HG02763 (cell line): ENCODE measurements around the gene GPC3.

Source experiments
- ATAC-seq: cut with Tn5 transposase; IDR thresholded peaks from one replicate; pipeline ENCODE4 v1.9.1; 2021; ENCODE audit warnings: mild to moderate bottlenecking, moderate library complexity; ENCODE audit not compliant: unreplicated experiment

Gene GPC3

DNA sequence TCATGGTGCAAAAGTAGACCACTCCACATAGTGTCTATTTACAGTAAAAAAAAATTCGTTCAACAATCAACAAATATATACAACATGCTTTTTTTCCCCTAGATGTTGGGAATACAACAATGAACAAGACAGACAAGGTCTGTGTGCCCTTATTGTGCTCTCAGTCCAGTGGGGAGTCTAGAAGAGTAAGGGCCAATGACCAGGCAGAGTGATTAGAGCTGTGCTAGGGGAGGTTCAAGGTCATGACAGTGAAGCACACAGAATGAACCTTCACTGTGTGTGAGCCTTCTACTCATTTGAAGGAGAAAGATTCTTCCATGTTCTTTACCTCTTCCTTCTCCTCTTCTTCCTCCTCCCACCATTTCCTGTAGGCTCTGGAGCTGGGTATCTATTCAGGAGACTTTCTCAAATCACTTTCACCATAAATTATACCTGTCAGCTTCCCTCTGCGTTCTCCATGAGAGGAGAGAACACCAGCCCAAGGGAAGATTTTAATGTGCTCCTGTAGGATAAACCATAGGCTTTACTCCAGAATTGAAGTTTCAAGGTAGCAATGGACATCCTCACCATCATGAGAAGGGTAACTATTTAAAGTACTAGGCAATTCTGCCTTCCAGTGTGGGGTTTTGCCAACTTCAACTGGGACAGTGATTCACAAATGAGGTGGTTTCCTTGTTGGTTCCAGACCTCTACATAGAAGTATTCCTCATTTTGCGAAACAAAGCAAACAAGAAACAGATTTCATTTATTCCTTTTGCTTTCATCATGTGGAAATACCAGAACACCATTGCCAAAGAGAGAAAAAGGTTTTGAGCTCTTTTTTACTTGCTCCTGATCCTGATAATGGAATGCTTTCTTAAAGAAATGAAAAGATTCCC, 323.2 kb downstream of the GPC3 start:
- ATAC-seq: no peak

DNA sequence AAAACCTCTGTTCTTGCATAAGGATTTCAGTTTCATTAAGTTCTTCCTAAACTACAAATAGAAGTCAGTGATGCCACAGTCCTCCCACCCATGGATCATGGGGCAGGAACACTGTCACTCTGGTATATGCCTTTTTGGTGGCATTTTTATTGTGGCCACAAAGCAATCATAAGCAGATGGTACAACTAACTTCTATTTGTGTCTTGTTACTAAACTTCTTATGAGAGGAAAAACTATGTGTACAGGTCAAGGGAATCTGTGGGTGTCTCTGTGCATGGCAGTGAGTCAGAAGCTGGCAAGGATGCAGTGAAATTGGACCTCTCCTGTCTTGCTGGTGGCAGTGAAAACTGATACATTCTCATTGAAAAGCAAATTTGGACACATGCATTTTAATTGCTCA, 325.1 kb downstream of the GPC3 start:
- no peak for ATAC-seq

DNA sequence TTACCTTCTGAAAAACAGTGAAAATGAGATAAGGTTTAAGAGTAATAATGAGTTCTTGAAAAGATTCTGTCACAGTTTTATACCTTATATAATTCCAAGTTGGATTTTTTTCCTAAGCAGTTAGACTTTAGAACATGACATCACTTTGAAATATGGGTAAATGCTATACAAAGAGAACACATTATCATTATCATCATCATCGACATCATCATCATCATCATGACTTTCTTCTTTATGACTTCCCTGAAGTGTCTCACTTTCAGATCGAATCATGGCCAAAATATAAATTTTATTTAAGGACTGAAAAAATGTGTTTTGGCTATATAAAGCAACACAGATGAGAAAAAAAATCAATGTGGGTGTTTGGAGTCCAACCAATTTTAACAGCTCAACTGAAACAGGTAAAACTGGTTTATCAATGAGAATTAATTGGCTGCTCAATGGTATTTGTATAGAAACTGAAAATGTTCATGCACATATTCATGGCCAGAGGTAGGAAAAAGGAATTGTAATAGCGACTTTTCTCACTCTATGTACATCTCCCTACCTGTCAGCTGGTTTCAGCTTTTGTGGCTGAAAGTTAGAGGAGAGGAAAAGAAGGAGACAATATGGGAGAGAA, 327.0 kb downstream of the GPC3 start:
- ATAC-seq: no peak

DNA sequence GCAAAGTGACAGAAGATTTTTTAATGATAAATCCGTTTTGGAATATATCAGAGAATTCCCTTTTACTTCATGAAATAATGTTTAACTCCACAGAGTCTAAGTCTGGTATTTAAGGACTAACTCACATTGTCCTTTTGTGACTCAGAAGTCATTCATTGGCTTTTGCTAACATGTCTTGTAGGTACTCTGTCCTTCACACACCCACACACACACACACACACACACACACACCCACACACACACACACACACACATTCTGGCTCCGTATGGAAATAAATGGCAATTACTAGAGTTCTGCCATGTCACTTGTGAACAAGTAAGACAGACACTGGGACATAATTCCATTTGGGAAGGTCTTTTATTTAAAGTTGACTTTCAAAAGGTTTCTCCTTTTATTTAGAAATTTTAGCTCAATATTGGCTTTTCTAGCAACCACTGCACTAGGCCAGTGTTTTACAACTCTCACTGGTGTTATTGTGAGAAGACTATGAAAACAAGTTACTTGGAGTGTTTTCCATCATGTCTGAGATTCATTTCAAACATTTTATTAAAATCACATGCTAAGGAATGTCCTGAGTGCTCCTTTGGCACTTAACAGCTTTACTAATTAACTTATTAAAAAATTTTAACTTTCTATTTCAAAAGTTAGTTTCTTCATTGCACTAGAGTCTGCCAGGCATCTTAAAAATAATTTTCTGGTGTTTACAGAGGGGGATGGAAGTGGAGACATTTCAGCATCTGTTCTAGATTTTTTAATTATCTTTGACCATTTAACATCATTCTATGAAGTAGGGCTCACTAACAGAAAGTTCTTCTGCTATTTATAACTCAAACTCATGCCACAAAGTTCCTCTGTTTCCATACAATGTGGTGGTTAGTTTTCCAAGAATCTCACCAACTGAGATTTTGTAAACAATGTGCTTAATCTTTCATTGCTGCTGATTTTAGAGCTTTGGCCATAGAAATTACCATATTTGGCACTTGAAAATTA, 329.8 kb downstream of the GPC3 start:
- no peak for ATAC-seq

DNA sequence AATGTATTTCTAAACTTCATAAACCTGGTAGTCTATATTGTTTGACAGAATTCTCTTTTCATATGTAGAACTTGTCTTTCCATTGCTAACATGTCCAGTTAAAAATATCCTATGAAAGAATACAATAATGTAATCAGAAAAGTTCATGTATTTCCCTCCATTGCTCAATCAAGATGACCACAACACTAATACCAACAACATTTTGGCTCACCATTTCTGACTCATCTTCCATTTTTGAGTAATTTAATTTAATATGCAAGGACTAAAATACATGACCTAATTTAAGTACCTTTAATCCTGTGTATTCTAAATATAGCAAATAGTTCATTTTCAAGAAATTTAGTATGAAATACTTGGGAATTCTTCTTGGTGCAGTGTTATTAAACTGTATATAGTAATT, 330.6 kb downstream of the GPC3 start:
- ATAC-seq: no peak

DNA sequence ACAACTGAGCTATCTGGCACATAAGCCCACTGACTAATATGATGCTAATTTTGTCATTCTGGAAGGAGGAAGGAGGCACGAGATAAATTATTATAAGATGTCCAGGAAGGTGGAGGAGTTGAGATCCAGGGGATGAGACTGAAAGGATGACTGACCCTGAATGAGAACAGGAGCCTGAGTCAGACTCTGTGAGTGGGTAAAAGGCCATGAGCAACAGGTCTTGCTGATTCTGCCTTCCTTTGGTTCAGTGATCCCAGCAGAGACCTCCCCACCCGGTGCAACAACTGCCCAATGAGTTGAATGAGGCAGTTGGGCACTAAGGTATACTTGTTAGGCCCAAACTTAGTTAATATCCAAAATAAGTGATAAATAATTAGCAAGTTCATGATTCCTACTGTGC, 332.0 kb downstream of the GPC3 start:
- no peak for ATAC-seq

DNA sequence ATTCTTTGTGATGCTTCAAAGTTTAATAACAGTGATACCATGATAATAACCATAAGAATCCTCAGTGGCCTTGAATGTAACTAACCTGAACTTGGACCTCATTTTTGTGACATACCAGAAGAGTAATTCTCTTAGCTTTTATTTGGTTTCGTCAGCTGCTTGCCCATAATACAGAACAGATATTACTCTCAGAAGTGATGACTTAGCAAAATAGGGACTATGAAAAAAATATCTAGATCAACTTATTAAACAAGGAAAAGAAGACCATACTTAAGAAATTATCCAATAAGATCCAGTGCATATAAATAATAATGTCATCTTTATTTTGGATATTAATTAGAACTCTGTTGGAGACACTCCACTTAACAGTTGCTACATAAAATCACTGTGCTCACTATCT, 333.2 kb downstream of the GPC3 start:
- ATAC-seq: no peak

DNA sequence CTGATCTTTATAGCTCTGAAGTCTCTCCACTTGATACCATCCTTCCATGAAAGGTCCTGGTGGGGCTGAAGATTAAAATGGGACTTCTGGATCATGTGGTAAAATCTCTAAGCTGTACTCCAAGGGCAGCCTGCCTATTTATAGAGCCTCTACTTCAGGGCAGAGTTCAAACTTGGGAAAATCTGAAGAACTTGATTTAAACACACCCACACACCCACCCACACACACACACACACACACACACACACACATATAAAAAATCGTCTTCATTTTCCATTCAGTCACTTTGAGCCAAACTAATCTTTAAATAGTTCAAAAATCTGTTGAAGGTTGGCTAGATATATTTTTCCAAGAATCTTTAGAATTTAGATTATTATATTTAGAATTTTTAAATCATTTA, 335.2 kb downstream of the GPC3 start:
- no peak for ATAC-seq

DNA sequence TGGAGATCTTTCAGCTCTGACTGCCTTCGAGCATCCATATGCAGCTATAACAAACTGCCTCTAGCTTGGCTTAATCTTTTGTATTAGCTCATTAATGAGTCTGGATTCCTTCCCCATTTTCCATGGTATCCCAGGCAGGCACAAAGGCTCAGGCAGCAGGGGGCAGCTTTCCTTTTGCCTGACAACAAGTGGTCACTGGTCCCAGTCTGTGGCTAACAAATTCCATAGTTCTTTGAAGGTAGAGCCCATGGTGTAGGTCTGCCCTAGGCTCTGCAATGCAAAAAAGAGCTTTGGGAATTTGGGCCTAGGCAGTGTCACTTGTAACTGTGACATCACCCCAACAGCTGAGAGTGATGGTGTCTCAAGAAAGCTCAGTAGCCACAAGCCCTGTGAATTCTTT, 335.7 kb downstream of the GPC3 start:
- ATAC-seq: no peak

DNA sequence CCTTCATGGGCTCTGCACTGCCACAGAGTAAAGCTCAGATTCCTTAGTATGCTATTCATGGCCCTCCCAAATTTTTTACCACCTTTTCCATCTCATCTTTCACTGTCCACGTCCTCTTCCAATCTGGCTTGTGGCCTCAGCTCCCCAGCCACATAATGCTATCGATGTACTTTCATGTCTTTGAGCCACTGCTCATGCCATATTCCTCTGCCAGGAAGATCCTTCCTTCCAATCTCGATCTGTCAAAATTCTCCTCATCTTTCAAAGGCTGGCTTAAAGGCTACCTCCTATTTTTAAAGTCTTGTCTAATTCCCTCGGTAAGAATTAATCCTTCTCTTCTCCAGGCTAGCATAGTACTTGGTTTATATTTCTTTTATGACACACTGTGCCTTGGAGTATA, 336.8 kb downstream of the GPC3 start:
- no peak for ATAC-seq

DNA sequence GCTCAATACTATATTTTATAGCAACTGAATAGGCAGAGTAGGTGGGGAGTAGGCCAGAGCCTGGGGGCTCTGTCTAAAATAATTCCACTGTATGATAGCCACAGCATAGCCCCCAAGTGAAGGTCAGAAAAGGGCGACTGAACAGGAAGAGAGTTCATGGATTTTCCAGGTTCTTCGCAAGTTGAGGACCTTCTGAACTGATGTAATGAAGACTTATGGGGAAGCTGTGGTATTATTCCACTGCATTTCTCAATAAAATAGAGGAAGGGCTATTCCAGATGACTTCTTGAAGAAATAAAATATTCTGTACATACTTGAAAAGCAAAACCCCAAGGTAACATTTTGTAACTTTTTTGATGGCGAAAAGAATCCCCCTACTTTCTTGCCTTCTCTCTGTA, 338.7 kb downstream of the GPC3 start:
- ATAC-seq: no peak

DNA sequence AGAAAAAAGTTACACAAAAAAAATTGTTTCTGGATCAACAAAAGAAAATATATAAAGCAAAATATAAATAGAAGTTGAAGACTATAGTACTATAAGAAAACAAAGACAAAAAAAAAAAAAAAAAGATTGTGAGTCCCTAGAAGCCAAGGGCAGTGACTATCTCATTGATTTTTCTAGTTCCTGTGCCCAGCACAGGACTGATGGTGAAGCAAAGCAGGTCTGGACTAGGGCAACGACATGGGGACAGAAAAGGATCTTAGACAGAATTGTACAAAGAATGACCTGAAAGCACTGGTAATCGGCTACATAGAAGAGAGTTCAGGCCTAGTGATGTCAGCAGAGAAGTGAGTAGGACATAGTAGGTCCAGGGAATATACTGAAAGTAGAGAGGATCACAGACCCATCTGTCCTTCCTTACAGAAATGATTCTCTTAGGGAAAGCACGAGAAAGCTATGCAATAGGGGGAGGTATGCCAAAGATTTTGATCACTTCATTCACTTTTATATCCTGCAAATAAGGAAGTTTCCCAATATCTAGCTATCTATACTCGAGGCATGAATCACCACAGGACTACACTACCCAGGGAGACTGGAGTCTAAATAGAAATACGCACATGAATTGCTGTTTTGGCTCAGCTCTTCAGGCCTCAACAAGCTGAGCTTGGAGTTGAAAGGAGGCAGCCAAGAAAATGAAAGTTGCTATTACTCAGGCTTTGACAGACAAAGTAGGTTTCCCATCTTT, 339.2 kb downstream of the GPC3 start:
- no peak for ATAC-seq

DNA sequence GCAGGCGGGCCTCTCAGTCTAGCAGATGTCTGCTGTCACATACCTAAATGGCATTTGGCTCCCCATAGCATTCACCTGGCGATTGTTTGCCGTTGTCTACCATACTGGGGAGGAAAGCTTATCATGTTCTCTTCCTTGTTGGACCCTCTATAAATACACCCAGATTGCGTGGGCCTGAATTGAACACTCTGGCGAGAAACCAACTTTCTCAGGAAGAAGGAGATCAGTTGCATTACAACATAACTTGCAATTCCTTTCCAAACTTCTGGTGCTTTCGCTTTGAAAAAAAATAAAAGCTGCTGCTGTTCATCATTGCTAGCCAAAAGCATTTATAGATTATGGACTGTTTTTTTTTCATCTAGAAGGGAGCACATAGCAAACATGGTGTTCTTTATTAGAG, 340.1 kb downstream of the GPC3 start:
- no peak for ATAC-seq

DNA sequence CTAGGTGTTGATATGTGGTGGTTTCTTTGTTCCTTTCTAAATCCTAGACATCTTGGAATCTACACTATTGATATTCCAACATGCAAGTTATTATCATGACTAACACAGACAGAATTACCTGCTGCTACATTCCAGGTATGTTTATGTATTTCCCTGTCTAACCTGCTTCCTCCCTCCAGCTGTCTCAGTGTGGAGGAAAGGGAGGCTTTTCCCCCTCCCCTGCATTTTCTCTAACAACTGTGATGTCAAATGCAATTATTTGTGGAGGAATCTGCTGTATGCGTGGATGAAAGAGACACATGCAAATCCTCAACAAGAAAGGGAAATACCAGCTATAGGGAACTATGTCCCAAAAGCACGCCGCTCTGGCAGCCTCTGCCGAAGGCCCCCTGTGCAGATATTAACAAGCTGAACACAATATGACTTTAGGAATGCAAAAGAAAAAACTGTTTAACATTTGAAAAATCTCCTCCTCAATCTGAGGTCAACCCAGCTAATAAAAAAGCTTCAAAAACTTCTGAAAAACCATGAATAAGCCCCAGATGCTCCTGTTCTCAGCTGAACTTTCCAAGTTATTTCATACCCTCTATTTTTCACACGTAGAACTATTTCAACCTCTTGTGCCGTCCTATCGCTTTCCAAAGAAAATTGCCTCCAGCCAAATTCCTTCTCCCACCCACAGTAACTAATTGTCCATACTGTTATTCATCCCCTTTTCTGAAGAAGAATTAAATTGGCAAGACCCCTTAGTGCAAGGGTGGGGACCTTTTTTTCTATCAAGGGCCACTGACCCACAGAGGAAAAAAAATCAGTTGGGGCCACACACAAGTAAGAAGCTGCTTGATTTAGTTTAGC, 345.0 kb downstream of the GPC3 start:
- ATAC-seq: no peak

DNA sequence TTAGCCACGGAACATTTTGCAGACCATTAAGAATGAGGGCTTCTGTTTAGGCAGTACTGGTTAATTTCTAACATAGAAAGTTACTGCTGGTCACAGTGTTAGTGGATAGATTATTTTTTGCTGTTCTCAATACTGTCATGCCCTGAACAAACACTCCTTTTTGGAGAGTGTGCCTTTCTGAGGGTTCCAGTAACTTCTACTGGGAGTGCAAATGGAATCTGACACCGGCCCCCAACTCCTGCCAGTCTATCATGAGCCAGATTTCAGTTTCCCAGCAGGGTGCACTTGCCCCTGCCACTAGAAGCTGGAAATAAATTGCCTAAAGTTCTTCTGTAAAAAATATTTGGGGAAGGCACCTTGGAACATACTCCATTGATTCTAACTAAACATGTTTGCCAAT, 345.7 kb downstream of the GPC3 start:
- ATAC-seq: no peak

DNA sequence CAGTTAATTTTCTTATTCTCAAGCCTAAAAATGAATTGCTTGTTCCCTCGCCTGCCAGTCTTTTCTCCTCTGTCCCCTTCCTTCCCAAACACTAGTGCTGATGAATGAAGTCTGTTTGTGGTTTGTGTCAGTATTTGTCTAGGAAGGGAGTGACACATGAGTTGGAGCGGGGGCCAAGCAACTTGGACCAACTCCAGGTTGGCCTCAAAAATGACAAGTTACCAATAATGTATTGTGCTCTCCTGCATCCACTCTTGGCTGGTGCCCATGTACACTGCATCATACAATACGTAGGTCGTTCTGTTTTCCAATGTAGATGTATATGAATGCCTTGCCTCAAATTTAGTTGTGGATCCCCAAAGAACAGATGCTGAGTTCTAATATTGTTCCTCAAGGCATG, 347.1 kb downstream of the GPC3 start:
- ATAC-seq: no peak

DNA sequence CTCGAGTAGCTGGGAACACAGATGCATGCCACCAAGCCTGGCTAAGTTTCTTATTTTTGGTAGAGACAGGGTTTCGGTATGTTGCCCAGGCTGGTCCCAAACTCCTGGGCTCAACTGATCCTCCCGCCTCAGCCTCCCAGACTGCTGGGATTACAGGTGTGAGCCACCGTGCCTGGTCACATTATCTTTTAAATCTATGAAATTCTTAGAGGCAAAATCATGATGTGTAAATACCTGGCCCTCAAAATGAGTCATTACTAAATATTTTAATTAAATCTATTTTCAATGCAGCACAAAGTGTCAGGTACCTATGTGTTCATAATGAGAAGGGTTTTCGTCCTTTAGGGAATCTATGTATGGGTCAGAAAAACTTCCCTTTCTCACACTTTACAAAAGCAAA, 347.6 kb downstream of the GPC3 start:
- no peak for ATAC-seq

DNA sequence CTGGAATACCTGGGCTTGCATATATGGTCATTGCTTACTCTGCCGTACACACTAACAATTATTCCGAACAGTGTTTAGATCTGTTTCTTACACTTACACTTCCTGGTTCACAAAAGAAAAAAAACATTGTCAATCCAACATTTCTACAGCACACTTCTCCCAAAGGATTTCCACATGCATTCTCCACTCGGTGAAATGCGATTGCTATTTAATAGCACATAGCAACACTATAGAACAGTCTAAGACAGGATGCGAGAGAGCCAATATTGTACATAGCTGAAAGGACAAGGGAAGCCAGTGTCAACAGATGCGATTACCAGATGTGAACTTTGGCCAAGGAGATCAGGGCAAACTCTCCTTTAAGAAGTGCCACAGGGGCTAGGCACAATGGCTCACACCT, 349.4 kb downstream of the GPC3 start:
- ATAC-seq: no peak

DNA sequence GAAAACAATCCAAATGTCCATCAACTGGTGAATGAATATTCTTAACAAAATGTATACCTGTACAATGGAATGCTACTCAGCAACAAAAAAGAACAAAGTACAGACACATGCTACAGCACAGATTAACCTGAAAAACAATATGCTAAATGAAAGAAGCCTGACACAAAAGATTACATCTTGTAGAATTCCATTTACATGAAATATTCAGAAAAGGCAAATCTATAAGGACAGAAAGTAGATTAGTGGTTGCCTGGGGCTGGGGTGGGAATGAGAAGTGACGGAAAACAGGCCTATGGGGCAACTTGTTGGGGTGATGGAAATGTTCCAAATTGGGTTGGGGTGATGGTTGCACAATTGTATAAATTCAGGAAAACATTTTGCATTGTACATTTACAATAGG, 351.0 kb downstream of the GPC3 start:
- ATAC-seq: no peak

DNA sequence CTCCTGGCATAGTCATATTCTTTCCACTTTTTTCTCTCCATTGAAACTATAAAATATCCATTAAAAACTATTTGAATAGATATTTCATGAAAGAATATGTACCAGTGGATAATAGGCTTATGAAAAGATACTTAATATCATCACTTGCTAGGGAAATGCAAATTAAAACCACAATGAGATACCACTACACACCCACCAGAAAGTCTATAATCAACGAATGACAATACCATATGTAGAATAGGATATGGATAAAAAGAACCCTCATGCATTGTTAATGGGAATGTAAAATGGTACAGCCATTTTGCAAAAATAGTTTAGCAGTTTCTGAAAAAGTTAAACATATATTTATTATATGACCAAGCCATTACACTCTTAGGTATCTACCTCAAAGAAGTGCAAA, 351.4 kb downstream of the GPC3 start:
- ATAC-seq: no peak
